Skeletal muscle tissue (tissue), 4 donors: ENCODE measurements around the gene CAMKV. TPM values are rescaled to one million over a fixed set of nuclear protein-coding genes. Genes with fewer than 3 reads are reported as not detected.

Experiments
- H3K27ac ChIP-seq: one replicate; pipeline ENCODE4 v1.7.0; 2013; ENCODE audit warnings: mild to moderate bottlenecking, low read depth, low read length, inconsistent platforms
- H3K27me3 ChIP-seq, 3 donors: one replicate each; pipeline ENCODE4 v1.7.0; 2013; ENCODE audit warnings: low read length in 3 of 3; ENCODE audit not compliant: control insufficient read depth in 3 of 3, insufficient read depth in 3 of 3
- H3K36me3 ChIP-seq, 3 donors: one replicate each; pipeline ENCODE4 v1.7.0; 2013; ENCODE audit warnings: low read length in 3 of 3; ENCODE audit not compliant: control insufficient read depth in 3 of 3, insufficient read depth in 3 of 3
- H3K4me1 ChIP-seq, 3 donors: one replicate each; pipeline ENCODE4 v1.7.0; 2013; ENCODE audit warnings: low read length in 3 of 3, mild to moderate bottlenecking in 3 of 3; ENCODE audit not compliant: control insufficient read depth in 3 of 3, insufficient read depth in 3 of 3
- H3K4me3 ChIP-seq, 3 donors: one replicate each; pipeline ENCODE4 v1.7.0; 2013; ENCODE audit warnings: low read length in 3 of 3
- H3K9ac ChIP-seq, 3 donors: one replicate each; pipeline ENCODE4 v1.7.0; 2013; ENCODE audit warnings: low read length in 3 of 3, mild to moderate bottlenecking in 3 of 3, moderate library complexity in 2 of 3, low read depth in 1 of 3
- H3K9me3 ChIP-seq, 3 donors: one replicate each; pipeline ENCODE4 v1.7.0; 2013; ENCODE audit warnings: low read length in 3 of 3; ENCODE audit not compliant: control insufficient read depth in 3 of 3
- total RNA-seq: library from RNA; depleted of rRNA; stranded (reverse); fragments of >200 nt; gene quantifications from one replicate; pipeline ENCODE4 v1.2.3, GENCODE V29; 2014
- donor health status: Osteomylitis.

CAMKV gene
- total RNA-seq, 1 donor from 2014 or later: not detected

GRCh38 chr3:49896345-49896744 is 26.6 kb upstream of the CAMKV start:
- Histone ChIP-seq H3K4me1 (peaks cover 8 to 9% (median 8%) of the 10 kb centered on the region in 3 donors), H3K27ac (no peak overlapping the region), H3K36me3 (peaks cover 0 to 2% (median 0%) of the 10 kb centered on the region in 3 donors), H3K27me3 (no peaks in the 10 kb centered on the region), H3K9me3 (no peaks in the 10 kb centered on the region), H3K9ac (no peak overlapping the region), H3K4me3 (no peak overlapping the region)

GRCh38 chr3:49895791-49896190 is 26.1 kb upstream of the CAMKV start:
- Histone ChIP-seq H3K9ac (no peak overlapping the region), H3K4me3 (no peak overlapping the region), H3K27ac (no peak overlapping the region), H3K36me3 (peaks cover 0 to 2% (median 0%) of the 10 kb centered on the region in 3 donors), H3K27me3 (no peaks in the 10 kb centered on the region), H3K9me3 (no peaks in the 10 kb centered on the region), H3K4me1 (peaks cover 3% of the 10 kb centered on the region in 3 donors)

GRCh38 chr3:49889296-49889695 is 19.6 kb upstream of the CAMKV start:
- Histone ChIP-seq H3K9me3 (no peaks in the 10 kb centered on the region), H3K4me1 (no peaks in the 10 kb centered on the region)

GRCh38 chr3:49886922-49887265 is 17.2 kb upstream of the CAMKV start:
- H3K4me1 ChIP-seq: peaks cover 8 to 10% (median 10%) of the 10 kb centered on the region in 3 donors
- H3K36me3 ChIP-seq: no peaks in the 10 kb centered on the region
- H3K9ac ChIP-seq: no peak overlapping the region

More at GRCh38 chr3:49889296-49889695, 19.6 kb upstream of the CAMKV start:
- Histone ChIP-seq H3K27ac (no peak overlapping the region), H3K4me3 (no peak overlapping the region), H3K9ac (no peak overlapping the region), H3K27me3 (no peaks in the 10 kb centered on the region), H3K36me3 (no peaks in the 10 kb centered on the region)

GRCh38 chr3:49883998-49884397 is 14.3 kb upstream of the CAMKV start:
- Histone ChIP-seq H3K4me1 (peaks cover 18 to 27% (median 27%) of the 10 kb centered on the region in 3 donors), H3K4me3 (no peak overlapping the region), H3K36me3 (no peaks in the 10 kb centered on the region), H3K27me3 (no peaks in the 10 kb centered on the region), H3K9me3 (no peaks in the 10 kb centered on the region), H3K27ac (no peak overlapping the region), H3K9ac (no peak overlapping the region)

More at GRCh38 chr3:49886922-49887265, 17.2 kb upstream of the CAMKV start:
- H3K27me3 ChIP-seq: no peaks in the 10 kb centered on the region
- H3K27ac ChIP-seq: no peak overlapping the region
- H3K9me3 ChIP-seq: no peaks in the 10 kb centered on the region
- H3K4me3 ChIP-seq: no peak overlapping the region

- H3K4me1 ChIP-seq: peaks cover 18 to 27% (median 27%) of the 10 kb centered on the region in 3 donors
- peak overlapping the region in 2 of 3 donors; percentile 12 to 50 for H3K9ac ChIP-seq
- no peaks in the 10 kb centered on the region for H3K36me3 ChIP-seq
- H3K27me3 ChIP-seq: no peaks in the 10 kb centered on the region
- H3K4me3 ChIP-seq: peak overlapping the region in 1 of 3 donors; percentile 35
- H3K27ac ChIP-seq: peak overlapping the region; percentile 28
- H3K9me3 ChIP-seq: no peaks in the 10 kb centered on the region
Measured at GRCh38 chr3:49882166-49882565, 12.5 kb upstream of the CAMKV start.

- Histone ChIP-seq H3K9ac (peak overlapping the region in 1 of 3 donors; percentile 25), H3K27ac (no peak overlapping the region), H3K4me3 (no peak overlapping the region), H3K4me1 (peaks cover 18 to 27% (median 27%) of the 10 kb centered on the region in 3 donors), H3K27me3 (no peaks in the 10 kb centered on the region), H3K9me3 (no peaks in the 10 kb centered on the region), H3K36me3 (no peaks in the 10 kb centered on the region)
Measured at GRCh38 chr3:49880581-49881315, 11.0 kb upstream of the CAMKV start.

- H3K9ac ChIP-seq: no peak overlapping the region
- H3K4me1 ChIP-seq: peaks cover 18 to 27% (median 27%) of the 10 kb centered on the region in 3 donors
- H3K4me3 ChIP-seq: no peak overlapping the region
- H3K36me3 ChIP-seq: no peaks in the 10 kb centered on the region
- H3K9me3 ChIP-seq: no peaks in the 10 kb centered on the region
- no peaks in the 10 kb centered on the region for H3K27me3 ChIP-seq
- no peak overlapping the region for H3K27ac ChIP-seq
Measured at GRCh38 chr3:49879721-49880120, 10.0 kb upstream of the CAMKV start.

GRCh38 chr3:49878686-49879085 is 9.0 kb upstream of the CAMKV start:
- Histone ChIP-seq H3K9ac (no peak overlapping the region), H3K4me3 (no peak overlapping the region), H3K27ac (no peak overlapping the region), H3K4me1 (peaks cover 18 to 27% (median 27%) of the 10 kb centered on the region in 3 donors), H3K27me3 (no peaks in the 10 kb centered on the region), H3K36me3 (no peaks in the 10 kb centered on the region), H3K9me3 (no peaks in the 10 kb centered on the region)

- Histone ChIP-seq H3K27ac (no peak overlapping the region), H3K4me3 (no peak overlapping the region), H3K36me3 (no peaks in the 10 kb centered on the region), H3K4me1 (peaks cover 18 to 25% (median 25%) of the 10 kb centered on the region in 3 donors), H3K9ac (no peak overlapping the region), H3K27me3 (no peaks in the 10 kb centered on the region), H3K9me3 (no peaks in the 10 kb centered on the region)
Measured at GRCh38 chr3:49877716-49878115, 8.0 kb upstream of the CAMKV start.
